AG09309 (cell line): Measurements from ENCODE around the gene PXK.
A peak's percentile ranks its signal among the peaks of the same experiment; 100 is the strongest.

Source experiments
- DNase-seq: peaks from one replicate; pipeline ENCODE4 v3.0.0-alpha.2; 2010; ENCODE audit warnings: low read depth
- H3K4me3 ChIP-seq: 2 replicates; pipeline ENCODE4 v1.5.1; 2011; ENCODE audit warnings: mild to moderate bottlenecking, low read depth, low read length, moderate library complexity; ENCODE audit not compliant: control insufficient read depth
- CTCF ChIP-seq: IDR thresholded peaks from 2 replicates; pipeline ENCODE4 v1.5.1; 2011; ENCODE audit warnings: mild to moderate bottlenecking, low read depth, low read length, inconsistent platforms; ENCODE audit not compliant: insufficient read depth, control insufficient read depth; ENCODE audit errors: missing control alignments

PXK gene

GRCh38 chr3:58329150-58329921 is 3.4 kb upstream of the PXK start:
- TF ChIP-seq CTCF: no peak
- no peak for DNase-seq
- no peak overlapping the region for H3K4me3 ChIP-seq

- H3K4me3 ChIP-seq: no peak overlapping the region
- TF ChIP-seq CTCF: no peak
- no peak for DNase-seq
Observed at GRCh38 chr3:58329922-58330413, 2.7 kb upstream of the PXK start.

- no peak for DNase-seq
- no peak for TF ChIP-seq CTCF
- no peak overlapping the region for H3K4me3 ChIP-seq
Observed at GRCh38 chr3:58331593-58332152, 1.0 kb upstream of the PXK start.

- TF ChIP-seq CTCF: no peak
- DNase-seq: no peak
- H3K4me3 ChIP-seq: peak overlapping the region; percentile 80
Observed at GRCh38 chr3:58333206-58334012, 717 bp downstream of the PXK start.

GRCh38 chr3:58334013-58334321 is 1.3 kb downstream of the PXK start:
- peak overlapping the region; percentile 80 for H3K4me3 ChIP-seq
- no peak for DNase-seq
- no peak for TF ChIP-seq CTCF

- H3K4me3 ChIP-seq: peak overlapping the region; percentile 80
- DNase-seq: no peak
- no peak for TF ChIP-seq CTCF
Observed at GRCh38 chr3:58334506-58334884, 1.8 kb downstream of the PXK start.
